ENCODE data around the gene TMEM201. TPM values are rescaled to one million over a fixed set of nuclear protein-coding genes. Genes with fewer than 3 reads are reported as not detected.

Gene TMEM201
- total and polyA plus RNA-seq, 9 donors = 1.6 to 20.8 (median 15.6) TPM

GRCh38 chr1:9603307-9603706 is 14.6 kb downstream of the TMEM201 start:
- DNase-seq = no peak
- Histone ChIP-seq H3K36me3 (no peaks in the 10 kb centered on the region), H3K4me3 (no peak overlapping the region), H3K27ac (no peak overlapping the region), H3K27me3 (no peaks in the 10 kb centered on the region), H3K4me1 (ENCODE audit: insufficient read depth) (no peaks in the 10 kb centered on the region), H3K9me3 (no peaks in the 10 kb centered on the region)
- intact Hi-C loops (cut with DNase I) = no loop called here
- TF ChIP-seq EP300 (IDR thresholded peaks at IDR 0.05) (no peak), POLR2A (IDR thresholded peaks at IDR 0.05) (no peak), CTCF (IDR thresholded peaks at IDR 0.05) (no peak)
- WGBS, 3 donors = 90 to 91% (median 90%) methylated on average over 10 to 14 of the region's 14 CpGs

- Histone ChIP-seq H3K4me3 (no peak overlapping the region), H3K27me3 (no peaks in the 10 kb centered on the region), H3K9me3 (no peaks in the 10 kb centered on the region), H3K36me3 (no peaks in the 10 kb centered on the region), H3K27ac (no peak overlapping the region), H3K4me1 (ENCODE audit: insufficient read depth) (no peaks in the 10 kb centered on the region)
- WGBS, 3 donors = 89 to 91% (median 91%) methylated on average over 42 of the region's 42 CpGs
- TF ChIP-seq EP300 (IDR thresholded peaks at IDR 0.05) (no peak), POLR2A (IDR thresholded peaks at IDR 0.05) (no peak), CTCF (IDR thresholded peaks at IDR 0.05) (no peak)
- intact Hi-C loops (cut with DNase I) = no loop called here
- DNase-seq = no peak
Observed at GRCh38 chr1:9603766-9604753, 15.3 kb downstream of the TMEM201 start.

- H3K9me3 ChIP-seq = no peaks in the 10 kb centered on the region
- H3K27me3 ChIP-seq = no peaks in the 10 kb centered on the region
- H3K4me1 ChIP-seq (ENCODE audit: insufficient read depth) = no peaks in the 10 kb centered on the region
- no peak for TF ChIP-seq EP300 (IDR thresholded peaks at IDR 0.05)
- TF ChIP-seq POLR2A (IDR thresholded peaks at IDR 0.05) = no peak
- TF ChIP-seq CTCF (IDR thresholded peaks at IDR 0.05) = no peak
- H3K27ac ChIP-seq = no peak overlapping the region
- 87 to 94% (median 91%) methylated on average over 15 of the region's 15 CpGs for WGBS, 3 donors
- no peaks in the 10 kb centered on the region for H3K36me3 ChIP-seq
- intact Hi-C loops (cut with DNase I) = no loop called here
- DNase-seq = no peak
- no peak overlapping the region for H3K4me3 ChIP-seq
Observed at GRCh38 chr1:9604836-9605235, 16.1 kb downstream of the TMEM201 start.

- no peaks in the 10 kb centered on the region for H3K9me3 ChIP-seq
- H3K27me3 ChIP-seq = no peaks in the 10 kb centered on the region
- 94 to 98% (median 95%) methylated on average over 14 of the region's 14 CpGs for WGBS, 3 donors
- no peaks in the 10 kb centered on the region for H3K36me3 ChIP-seq
- intact Hi-C loops (cut with DNase I) = no loop called here
- H3K4me1 ChIP-seq (ENCODE audit: insufficient read depth) = no peaks in the 10 kb centered on the region
- DNase-seq = no peak
- H3K4me3 ChIP-seq = no peak overlapping the region
- TF ChIP-seq POLR2A (IDR thresholded peaks at IDR 0.05) = no peak
- no peak for TF ChIP-seq EP300 (IDR thresholded peaks at IDR 0.05)
- TF ChIP-seq CTCF (IDR thresholded peaks at IDR 0.05) = no peak
- H3K27ac ChIP-seq = no peak overlapping the region
Observed at GRCh38 chr1:9605946-9606455, 17.3 kb downstream of the TMEM201 start.

Measured in ovary (tissue), 9 donors.